Measurements from ENCODE around the gene KSR1.
"Not testable (repeated sequence)": the region's sequence is repeated elsewhere in the genome, so short reads cannot be mapped to it uniquely, and the experiment has no call there.

The KSR1 gene

DNA sequence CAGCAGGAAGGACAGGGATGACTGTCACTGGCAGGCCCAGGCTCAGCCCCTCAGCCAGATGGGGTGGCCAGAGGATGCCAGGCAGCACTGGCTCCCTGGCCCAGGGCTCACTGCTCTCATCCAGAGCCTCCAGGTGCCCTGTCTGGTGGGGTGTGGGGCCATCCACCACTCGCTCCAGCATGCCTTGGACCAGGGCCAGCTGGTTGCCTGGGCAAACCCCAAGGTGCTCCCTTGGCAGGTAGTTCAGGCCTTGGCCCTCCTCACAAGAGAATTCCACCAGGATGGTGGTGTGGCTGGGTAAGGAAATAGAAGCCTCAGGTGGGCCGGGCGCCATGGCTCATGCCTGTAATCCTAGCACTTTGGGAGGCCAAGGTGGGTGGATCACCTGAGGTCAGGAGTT, 204.2 kb downstream of the KSR1 start:
- no peak for TF ChIP-seq CTCF (IDR thresholded peaks at IDR 0.05; ENCODE audit: borderline replicate concordance, insufficient read depth, low read depth, low read length)
- H3K4me3 ChIP-seq (ENCODE audit: low read depth, low read length), result no peak overlapping the region

GRCh38 chr17:27663936-27664605, 207.8 kb downstream of the KSR1 start:
- no peak for TF ChIP-seq CTCF (IDR thresholded peaks at IDR 0.05; ENCODE audit: borderline replicate concordance, insufficient read depth, low read depth, low read length)

GRCh38 chr17:27664606-27664965, 208.3 kb downstream of the KSR1 start:
- no peak overlapping the region for H3K4me3 ChIP-seq (ENCODE audit: low read depth, low read length)

More at GRCh38 chr17:27663936-27664605, 207.8 kb downstream of the KSR1 start:
- H3K4me3 ChIP-seq (ENCODE audit: low read depth, low read length), result no peak overlapping the region

DNA sequence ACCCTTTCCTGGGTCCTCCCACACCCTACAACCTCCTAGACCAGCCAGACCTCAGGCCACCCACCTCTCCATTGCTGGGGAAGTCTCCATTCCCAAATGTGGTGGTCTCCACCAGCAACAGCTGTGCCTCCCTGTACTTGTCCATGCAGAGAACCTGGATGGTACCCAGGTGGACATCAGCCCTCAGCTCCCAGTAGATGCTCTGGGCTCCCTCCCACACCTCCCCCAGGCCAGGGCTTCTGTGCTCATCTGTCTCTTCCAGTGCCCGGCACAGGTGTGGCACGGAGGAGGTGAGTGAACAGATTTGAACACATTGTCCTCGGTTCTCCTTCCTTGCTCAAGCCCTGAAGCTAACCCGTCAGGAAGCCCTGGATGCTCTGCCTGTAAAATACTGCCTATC, 209.3 kb downstream of the KSR1 start:
- no peak for TF ChIP-seq CTCF (IDR thresholded peaks at IDR 0.05; ENCODE audit: borderline replicate concordance, insufficient read depth, low read depth, low read length)
- H3K4me3 ChIP-seq (ENCODE audit: low read depth, low read length), result no peak overlapping the region

More at GRCh38 chr17:27664606-27664965, 208.3 kb downstream of the KSR1 start:
- TF ChIP-seq CTCF (IDR thresholded peaks at IDR 0.05; ENCODE audit: borderline replicate concordance, insufficient read depth, low read depth, low read length), result no peak

DNA sequence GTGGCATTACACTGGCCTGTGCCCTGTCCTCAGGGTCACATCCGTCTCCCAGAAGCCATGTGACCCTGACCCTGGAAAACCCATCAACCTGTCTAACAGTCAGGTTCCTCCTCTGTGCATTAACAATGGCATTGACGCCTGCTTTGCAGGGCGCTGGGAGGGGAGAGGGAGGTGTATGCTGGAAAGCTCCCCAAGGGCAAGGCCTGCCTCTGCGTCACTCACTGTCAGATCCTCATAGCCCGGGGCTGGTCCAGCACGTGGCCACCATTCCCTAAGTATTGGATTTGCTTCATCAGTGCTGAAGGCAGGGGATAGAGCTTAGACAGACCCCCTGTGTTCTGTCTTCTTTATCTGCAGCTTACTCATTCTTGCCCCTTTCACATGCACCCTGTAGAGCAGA, 210.0 kb downstream of the KSR1 start:
- H3K4me3 ChIP-seq (ENCODE audit: low read depth, low read length), result not testable (repeated sequence)

GRCh38 chr17:27666831-27667560, 210.7 kb downstream of the KSR1 start:
- no peak overlapping the region for H3K4me3 ChIP-seq (ENCODE audit: low read depth, low read length)
- TF ChIP-seq CTCF (IDR thresholded peaks at IDR 0.05; ENCODE audit: borderline replicate concordance, insufficient read depth, low read depth, low read length), result no peak

- H3K4me3 ChIP-seq (ENCODE audit: low read depth, low read length), result no peak overlapping the region
- no peak for TF ChIP-seq CTCF (IDR thresholded peaks at IDR 0.05; ENCODE audit: borderline replicate concordance, insufficient read depth, low read depth, low read length)
These were observed 211.6 kb downstream of the KSR1 start for GRCh38 chr17:27667656-27668487.

Data from GM12875 (cell line).